ENCODE measurements around the gene ZSCAN1. TPM values are rescaled to one million over a fixed set of nuclear protein-coding genes. Genes with fewer than 3 reads are reported as not detected.

ZSCAN1 gene
- total and polyA plus RNA-seq, 10 of the 15 experiments (the other 5 are each of a cell fraction or from before 2014, with no cell fraction given), result not detected

DNA sequence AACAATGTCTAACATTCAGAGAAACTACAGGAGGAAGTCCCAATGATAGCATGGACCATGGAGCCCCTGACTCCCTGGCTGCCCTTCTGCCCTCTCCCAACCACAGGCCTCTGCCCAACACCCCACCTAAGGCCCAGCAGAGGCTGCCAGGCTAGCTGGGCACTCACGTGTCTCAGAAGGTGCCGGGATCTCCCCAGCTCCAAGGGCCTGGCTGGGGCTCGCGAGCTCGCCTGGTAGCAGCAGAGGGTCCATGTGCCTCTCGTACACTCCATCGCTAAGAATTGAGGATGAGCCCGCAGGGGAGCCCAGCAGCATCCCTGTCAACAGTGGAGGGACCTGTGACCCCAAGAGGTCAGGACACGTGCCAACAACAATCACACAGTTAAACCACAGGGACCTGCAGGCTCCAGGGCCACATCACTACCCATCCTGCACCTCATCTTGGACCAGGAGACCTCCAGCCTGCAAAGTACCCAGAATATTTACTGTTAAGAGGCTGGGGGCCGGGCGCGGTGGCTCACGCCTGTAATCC, 54.8 kb downstream of the ZSCAN1 start:
- Histone ChIP-seq H2AFZ (ENCODE audit: control insufficient read depth, low read depth, low read length) (no peak overlapping the region), H3K27ac (ENCODE audit: control insufficient read depth, insufficient read depth) (no peak overlapping the region), H3K4me2 (ENCODE audit: control insufficient read depth, insufficient read depth) (no peak overlapping the region), H4K20me1 (ENCODE audit: control insufficient read depth, insufficient read depth) (no peaks in the 10 kb centered on the region), H3K9me3 (replicated peaks; ENCODE audit: control insufficient read depth, insufficient read depth, low read length) (peaks cover 1% of the 10 kb centered on the region; the same call in 1 of the 3 replicates), H3K36me3 (ENCODE audit: control insufficient read depth in 2 of 2, insufficient read depth in 2 of 2, low read length in 1 of 2) (no peaks in the 10 kb centered on the region), H3K79me2 (ENCODE audit: control insufficient read depth, insufficient read depth, low read length) (no peaks in the 10 kb centered on the region), H3K4me1 (ENCODE audit: control insufficient read depth, insufficient read depth, low read length) (no peaks in the 10 kb centered on the region), H3K9ac (ENCODE audit: control insufficient read depth, insufficient read depth, low read length) (no peak overlapping the region), H3K4me3 (no peak overlapping the region), H3K27me3 (replicated peaks in 1 of 2; ENCODE audit: control insufficient read depth in 2 of 2, insufficient read depth in 2 of 2, low read length in 1 of 2) (no peaks in the 10 kb centered on the region)
- SMC1A ChIA-PET (ENCODE audit: uncharacterized antibody, unreplicated experiment), result no interaction called here
- in situ Hi-C loops (cut with MboI) (no loop called here), intact Hi-C loops (cut with micrococcal nuclease; ENCODE audit: unreplicated experiment) (no loop called here)
- DNase-seq (ENCODE audit: low read depth, low spot score) (no peak), ATAC-seq (no peak), FAIRE-seq (no peak)
- RAD21 ChIA-PET (ENCODE audit: unreplicated experiment), result interaction anchor here (0.6 kb wide), 1 partner anchor 106 kb away, joined by 3 read pairs; no protein-coding TSS in a partner anchor
- POLR2A ChIA-PET, result no interaction called here
- BruUV-seq (replicated peaks), result no TSS peak
- 74% methylated on average over 13 of the region's 13 CpGs for WGBS (ENCODE audit: insufficient coverage, insufficient replicate concordance, low lambda C conversion rate, missing lambda C conversion rate)
- CTCF ChIA-PET, result no interaction called here
- TF ChIP-seq NRF1 (conservative IDR thresholded peaks at IDR 0.05; ENCODE audit: low read depth, low read length) (no peak), POLR2AphosphoS5 (IDR thresholded peaks at IDR 0.05; ENCODE audit: low read length) (no peak), RAD21 (IDR thresholded peaks at IDR 0.05; ENCODE audit: insufficient read depth, low read depth, low read length) (no peak), CBX3 (IDR thresholded peaks at IDR 0.05; ENCODE audit: borderline replicate concordance, low read depth) (no peak), SRF (IDR thresholded peaks at IDR 0.05; ENCODE audit: low read depth in 2 of 2, low read length in 2 of 2) (no peak), NBN (IDR thresholded peaks at IDR 0.05) (no peak), FOXM1 (IDR thresholded peaks at IDR 0.05; ENCODE audit: low read depth, low read length) (no peak), SMAD5 (IDR thresholded peaks at IDR 0.05; ENCODE audit: low read depth) (no peak), SUPT20H (IDR thresholded peaks at IDR 0.05; ENCODE audit: borderline replicate concordance, control insufficient read depth, low read depth, low read length) (no peak), TCF12 (IDR thresholded peaks at IDR 0.05; ENCODE audit: low read depth, low read length) (no peak), ASH2L (IDR thresholded peaks at IDR 0.05; ENCODE audit: borderline replicate concordance, low read depth) (no peak), ZSCAN29 (IDR thresholded peaks at IDR 0.05) (no peak), HDAC2 (IDR thresholded peaks at IDR 0.05) (no peak)
- TF ChIP-seq, protein P1, sequence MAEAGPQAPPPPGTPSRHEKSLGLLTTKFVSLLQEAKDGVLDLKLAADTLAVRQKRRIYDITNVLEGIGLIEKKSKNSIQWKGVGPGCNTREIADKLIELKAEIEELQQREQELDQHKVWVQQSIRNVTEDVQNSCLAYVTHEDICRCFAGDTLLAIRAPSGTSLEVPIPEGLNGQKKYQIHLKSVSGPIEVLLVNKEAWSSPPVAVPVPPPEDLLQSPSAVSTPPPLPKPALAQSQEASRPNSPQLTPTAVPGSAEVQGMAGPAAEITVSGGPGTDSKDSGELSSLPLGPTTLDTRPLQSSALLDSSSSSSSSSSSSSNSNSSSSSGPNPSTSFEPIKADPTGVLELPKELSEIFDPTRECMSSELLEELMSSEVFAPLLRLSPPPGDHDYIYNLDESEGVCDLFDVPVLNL (IDR thresholded peaks at IDR 0.05; ENCODE audit: low read depth, low read length), result no peak
- TF ChIP-seq, protein P2, sequence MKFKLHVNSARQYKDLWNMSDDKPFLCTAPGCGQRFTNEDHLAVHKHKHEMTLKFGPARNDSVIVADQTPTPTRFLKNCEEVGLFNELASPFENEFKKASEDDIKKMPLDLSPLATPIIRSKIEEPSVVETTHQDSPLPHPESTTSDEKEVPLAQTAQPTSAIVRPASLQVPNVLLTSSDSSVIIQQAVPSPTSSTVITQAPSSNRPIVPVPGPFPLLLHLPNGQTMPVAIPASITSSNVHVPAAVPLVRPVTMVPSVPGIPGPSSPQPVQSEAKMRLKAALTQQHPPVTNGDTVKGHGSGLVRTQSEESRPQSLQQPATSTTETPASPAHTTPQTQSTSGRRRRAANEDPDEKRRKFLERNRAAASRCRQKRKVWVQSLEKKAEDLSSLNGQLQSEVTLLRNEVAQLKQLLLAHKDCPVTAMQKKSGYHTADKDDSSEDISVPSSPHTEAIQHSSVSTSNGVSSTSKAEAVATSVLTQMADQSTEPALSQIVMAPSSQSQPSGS (IDR thresholded peaks at IDR 0.05; ENCODE audit: low read length), result no peak
- TF ChIP-seq, protein P3, sequence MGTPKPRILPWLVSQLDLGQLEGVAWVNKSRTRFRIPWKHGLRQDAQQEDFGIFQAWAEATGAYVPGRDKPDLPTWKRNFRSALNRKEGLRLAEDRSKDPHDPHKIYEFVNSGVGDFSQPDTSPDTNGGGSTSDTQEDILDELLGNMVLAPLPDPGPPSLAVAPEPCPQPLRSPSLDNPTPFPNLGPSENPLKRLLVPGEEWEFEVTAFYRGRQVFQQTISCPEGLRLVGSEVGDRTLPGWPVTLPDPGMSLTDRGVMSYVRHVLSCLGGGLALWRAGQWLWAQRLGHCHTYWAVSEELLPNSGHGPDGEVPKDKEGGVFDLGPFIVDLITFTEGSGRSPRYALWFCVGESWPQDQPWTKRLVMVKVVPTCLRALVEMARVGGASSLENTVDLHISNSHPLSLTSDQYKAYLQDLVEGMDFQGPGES (IDR thresholded peaks at IDR 0.05), result no peak
- TF ChIP-seq, protein P4, sequence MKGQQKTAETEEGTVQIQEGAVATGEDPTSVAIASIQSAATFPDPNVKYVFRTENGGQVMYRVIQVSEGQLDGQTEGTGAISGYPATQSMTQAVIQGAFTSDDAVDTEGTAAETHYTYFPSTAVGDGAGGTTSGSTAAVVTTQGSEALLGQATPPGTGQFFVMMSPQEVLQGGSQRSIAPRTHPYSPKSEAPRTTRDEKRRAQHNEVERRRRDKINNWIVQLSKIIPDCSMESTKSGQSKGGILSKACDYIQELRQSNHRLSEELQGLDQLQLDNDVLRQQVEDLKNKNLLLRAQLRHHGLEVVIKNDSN (IDR thresholded peaks at IDR 0.05; ENCODE audit: borderline replicate concordance, extremely low read length, insufficient read depth, low read depth, low read length), result no peak
- TF ChIP-seq, protein P5, sequence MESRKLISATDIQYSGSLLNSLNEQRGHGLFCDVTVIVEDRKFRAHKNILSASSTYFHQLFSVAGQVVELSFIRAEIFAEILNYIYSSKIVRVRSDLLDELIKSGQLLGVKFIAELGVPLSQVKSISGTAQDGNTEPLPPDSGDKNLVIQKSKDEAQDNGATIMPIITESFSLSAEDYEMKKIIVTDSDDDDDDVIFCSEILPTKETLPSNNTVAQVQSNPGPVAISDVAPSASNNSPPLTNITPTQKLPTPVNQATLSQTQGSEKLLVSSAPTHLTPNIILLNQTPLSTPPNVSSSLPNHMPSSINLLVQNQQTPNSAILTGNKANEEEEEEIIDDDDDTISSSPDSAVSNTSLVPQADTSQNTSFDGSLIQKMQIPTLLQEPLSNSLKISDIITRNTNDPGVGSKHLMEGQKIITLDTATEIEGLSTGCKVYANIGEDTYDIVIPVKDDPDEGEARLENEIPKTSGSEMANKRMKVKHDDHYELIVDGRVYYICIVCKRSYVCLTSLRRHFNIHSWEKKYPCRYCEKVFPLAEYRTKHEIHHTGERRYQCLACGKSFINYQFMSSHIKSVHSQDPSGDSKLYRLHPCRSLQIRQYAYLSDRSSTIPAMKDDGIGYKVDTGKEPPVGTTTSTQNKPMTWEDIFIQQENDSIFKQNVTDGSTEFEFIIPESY (IDR thresholded peaks at IDR 0.05), result no peak

All from GM12878 (cell line).